ENCODE measurements around the gene SRGAP1.

Gene SRGAP1

GRCh38 chr12:63836936-63837335 lies 7.6 kb upstream of the SRGAP1 start:
- no peak overlapping the region for H2AFZ ChIP-seq (ENCODE audit: insufficient read depth, low read length, poor library complexity)
- H3K79me2 ChIP-seq (ENCODE audit: control insufficient read depth, insufficient read depth, low read length, poor library complexity): no peaks in the 10 kb centered on the region
- H3K36me3 ChIP-seq (ENCODE audit: control insufficient read depth in 1 of 2, insufficient read depth in 2 of 2, low read length in 2 of 2): no peaks in the 10 kb centered on the region
- WGBS (ENCODE audit: extremely low coverage, insufficient coverage, insufficient read length): no CpG with 5 or more reads among the region's 3 CpGs
- H2BK12ac ChIP-seq (ENCODE audit: low read length): no peak overlapping the region
- no peak overlapping the region for H4K8ac ChIP-seq (ENCODE audit: low read depth, low read length)
- no peak overlapping the region for H3K27ac ChIP-seq (ENCODE audit: low read depth, low read length)
- no peak overlapping the region for H2AK5ac ChIP-seq (ENCODE audit: low read length)
- no peak overlapping the region for H3K4me3 ChIP-seq (ENCODE audit: low read depth, low read length)
- H3K9me3 ChIP-seq (ENCODE audit: insufficient read depth, low read depth, low read length): no peaks in the 10 kb centered on the region
- DNase-seq: no peak
- no peak overlapping the region for H2BK5ac ChIP-seq (ENCODE audit: low read depth, low read length, poor library complexity)
- H3K18ac ChIP-seq (ENCODE audit: low read length): no peak overlapping the region
- H3K9ac ChIP-seq (ENCODE audit: low read length): no peak overlapping the region
- H3K4me1 ChIP-seq (ENCODE audit: control insufficient read depth in 1 of 2, insufficient read depth in 2 of 2, low read length in 2 of 2): no peaks in the 10 kb centered on the region
- H3K4ac ChIP-seq (ENCODE audit: low read depth, low read length): no peak overlapping the region
- no peaks in the 10 kb centered on the region for H3K27me3 ChIP-seq (ENCODE audit: insufficient read depth, low read length)
- H2BK120ac ChIP-seq (ENCODE audit: insufficient read depth, low read length, poor library complexity): no peak overlapping the region
- H3K23ac ChIP-seq (ENCODE audit: low read length): no peak overlapping the region
- no peak overlapping the region for H4K12ac ChIP-seq (ENCODE audit: low read depth, low read length)
- no peak overlapping the region for H4K91ac ChIP-seq (ENCODE audit: low read depth, low read length)
- H3K14ac ChIP-seq (ENCODE audit: low read length): no peak overlapping the region
- H3K79me1 ChIP-seq (ENCODE audit: low read length): no peaks in the 10 kb centered on the region
- no peak overlapping the region for H3K4me2 ChIP-seq (ENCODE audit: low read length)

DNA sequence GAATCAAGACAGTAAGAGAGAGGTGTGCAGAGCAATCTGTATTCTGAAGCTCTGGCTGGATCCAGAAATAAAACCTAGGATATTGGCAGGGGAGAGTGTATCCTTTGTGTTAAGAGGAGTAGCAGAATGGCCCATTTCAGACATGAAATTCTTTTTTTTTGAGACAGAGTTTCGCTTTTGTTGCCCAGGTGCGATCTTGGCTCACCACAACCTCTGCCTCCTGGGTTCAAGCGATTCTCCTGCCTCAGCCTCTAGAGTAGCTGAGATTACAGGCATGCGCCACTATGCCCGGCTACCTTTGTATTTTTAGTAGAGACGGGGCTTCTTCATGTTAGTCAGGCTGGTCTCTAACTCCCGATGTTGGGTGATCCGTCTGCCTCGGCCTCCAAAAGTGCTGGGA lies 6.1 kb upstream of the SRGAP1 start:
- H2BK12ac ChIP-seq (ENCODE audit: low read length): no peak overlapping the region
- no peak overlapping the region for H2BK5ac ChIP-seq (ENCODE audit: low read depth, low read length, poor library complexity)
- no peaks in the 10 kb centered on the region for H3K36me3 ChIP-seq (ENCODE audit: control insufficient read depth in 1 of 2, insufficient read depth in 2 of 2, low read length in 2 of 2)
- H3K27ac ChIP-seq (ENCODE audit: low read depth, low read length): no peak overlapping the region
- no peak overlapping the region for H3K18ac ChIP-seq (ENCODE audit: low read length)
- H3K9ac ChIP-seq (ENCODE audit: low read length): no peak overlapping the region
- H3K9me3 ChIP-seq (ENCODE audit: insufficient read depth, low read depth, low read length): no peaks in the 10 kb centered on the region
- no peak overlapping the region for H3K4me2 ChIP-seq (ENCODE audit: low read length)
- H4K12ac ChIP-seq (ENCODE audit: low read depth, low read length): no peak overlapping the region
- DNase-seq: no peak
- H3K14ac ChIP-seq (ENCODE audit: low read length): no peak overlapping the region
- no peaks in the 10 kb centered on the region for H3K79me2 ChIP-seq (ENCODE audit: control insufficient read depth, insufficient read depth, low read length, poor library complexity)
- no peak overlapping the region for H3K4me3 ChIP-seq (ENCODE audit: low read depth, low read length)
- no peak overlapping the region for H4K91ac ChIP-seq (ENCODE audit: low read depth, low read length)
- no peak overlapping the region for H2AK5ac ChIP-seq (ENCODE audit: low read length)
- no peak overlapping the region for H4K8ac ChIP-seq (ENCODE audit: low read depth, low read length)
- H3K27me3 ChIP-seq (ENCODE audit: insufficient read depth, low read length): no peaks in the 10 kb centered on the region
- no peaks in the 10 kb centered on the region for H3K4me1 ChIP-seq (ENCODE audit: control insufficient read depth in 1 of 2, insufficient read depth in 2 of 2, low read length in 2 of 2)
- WGBS (ENCODE audit: extremely low coverage, insufficient coverage, insufficient read length): no CpG with 5 or more reads among the region's 9 CpGs
- H2BK120ac ChIP-seq (ENCODE audit: insufficient read depth, low read length, poor library complexity): no peak overlapping the region
- H3K4ac ChIP-seq (ENCODE audit: low read depth, low read length): no peak overlapping the region
- no peaks in the 10 kb centered on the region for H3K79me1 ChIP-seq (ENCODE audit: low read length)
- no peak overlapping the region for H2AFZ ChIP-seq (ENCODE audit: insufficient read depth, low read length, poor library complexity)
- H3K23ac ChIP-seq (ENCODE audit: low read length): no peak overlapping the region

DNA sequence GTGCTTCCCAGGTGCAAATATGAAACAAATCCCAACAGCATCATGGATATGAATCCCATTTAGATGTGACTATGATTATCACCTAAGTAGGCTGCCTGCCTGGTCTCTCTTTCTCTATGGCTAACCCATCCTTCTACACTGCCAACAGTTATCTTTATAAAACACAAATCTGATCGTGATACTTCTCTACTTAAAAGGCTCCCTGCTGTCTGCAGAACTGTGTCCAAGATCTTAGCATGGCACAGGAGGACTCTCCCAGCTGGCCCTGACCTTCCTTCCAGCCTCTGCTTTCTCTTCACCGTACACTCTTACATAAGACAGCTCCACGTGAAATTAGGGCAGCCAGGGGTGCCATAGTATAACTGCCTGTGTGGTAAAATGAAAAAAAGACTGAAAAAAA lies 3.5 kb upstream of the SRGAP1 start:
- no CpG with 5 or more reads among the region's 3 CpGs for WGBS (ENCODE audit: extremely low coverage, insufficient coverage, insufficient read length)

DNA sequence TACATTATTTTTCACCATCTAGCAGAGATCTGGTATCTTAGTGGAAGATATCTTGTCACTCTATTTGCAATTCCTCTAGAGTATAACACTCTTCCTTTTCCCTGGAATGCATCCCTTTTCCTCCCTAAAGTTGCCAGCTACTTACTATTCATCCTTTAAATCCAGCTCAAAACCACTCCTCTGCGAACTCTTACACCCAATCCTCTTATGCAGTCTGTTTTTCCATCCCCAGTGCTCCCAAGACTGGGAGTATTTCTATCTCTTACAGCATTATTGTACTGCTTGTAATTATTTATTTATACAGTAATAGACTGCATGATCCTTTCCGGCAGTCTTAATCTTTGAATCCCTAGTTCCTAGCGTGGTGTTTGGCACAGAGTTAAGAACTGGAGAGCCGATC lies 2.9 kb upstream of the SRGAP1 start:
- WGBS (ENCODE audit: extremely low coverage, insufficient coverage, insufficient read length): no CpG with 5 or more reads among the region's 4 CpGs
- H4K8ac ChIP-seq (ENCODE audit: low read depth, low read length): no peak overlapping the region
- no peak overlapping the region for H2BK5ac ChIP-seq (ENCODE audit: low read depth, low read length, poor library complexity)
- H3K27me3 ChIP-seq (ENCODE audit: insufficient read depth, low read length): no peaks in the 10 kb centered on the region
- H2BK120ac ChIP-seq (ENCODE audit: insufficient read depth, low read length, poor library complexity): no peak overlapping the region
- DNase-seq: no peak
- H3K27ac ChIP-seq (ENCODE audit: low read depth, low read length): no peak overlapping the region
- H3K4me3 ChIP-seq (ENCODE audit: low read depth, low read length): no peak overlapping the region
- H3K4me2 ChIP-seq (ENCODE audit: low read length): no peak overlapping the region
- H3K18ac ChIP-seq (ENCODE audit: low read length): no peak overlapping the region
- no peaks in the 10 kb centered on the region for H3K9me3 ChIP-seq (ENCODE audit: insufficient read depth, low read depth, low read length)
- H3K4me1 ChIP-seq (ENCODE audit: control insufficient read depth in 1 of 2, insufficient read depth in 2 of 2, low read length in 2 of 2): peaks cover 0 to 1% of the 10 kb centered on the region in 2 experiments
- H3K36me3 ChIP-seq (ENCODE audit: control insufficient read depth in 1 of 2, insufficient read depth in 2 of 2, low read length in 2 of 2): no peaks in the 10 kb centered on the region
- H3K23ac ChIP-seq (ENCODE audit: low read length): no peak overlapping the region
- H4K12ac ChIP-seq (ENCODE audit: low read depth, low read length): no peak overlapping the region
- H2AFZ ChIP-seq (ENCODE audit: insufficient read depth, low read length, poor library complexity): no peak overlapping the region
- H3K79me2 ChIP-seq (ENCODE audit: control insufficient read depth, insufficient read depth, low read length, poor library complexity): peaks cover 3% of the 10 kb centered on the region
- H3K9ac ChIP-seq (ENCODE audit: low read length): no peak overlapping the region
- H3K4ac ChIP-seq (ENCODE audit: low read depth, low read length): no peak overlapping the region
- H3K79me1 ChIP-seq (ENCODE audit: low read length): peaks cover 5% of the 10 kb centered on the region
- H3K14ac ChIP-seq (ENCODE audit: low read length): no peak overlapping the region
- H2AK5ac ChIP-seq (ENCODE audit: low read length): no peak overlapping the region
- H2BK12ac ChIP-seq (ENCODE audit: low read length): no peak overlapping the region
- no peak overlapping the region for H4K91ac ChIP-seq (ENCODE audit: low read depth, low read length)

More for the DNA sequence above, 3.5 kb upstream of the SRGAP1 start:
- no peak overlapping the region for H3K27ac ChIP-seq (ENCODE audit: low read depth, low read length)
- no peak overlapping the region for H3K23ac ChIP-seq (ENCODE audit: low read length)
- H3K4ac ChIP-seq (ENCODE audit: low read depth, low read length): no peak overlapping the region
- peaks cover 3% of the 10 kb centered on the region for H3K79me2 ChIP-seq (ENCODE audit: control insufficient read depth, insufficient read depth, low read length, poor library complexity)
- no peak overlapping the region for H2BK120ac ChIP-seq (ENCODE audit: insufficient read depth, low read length, poor library complexity)
- no peak overlapping the region for H2AK5ac ChIP-seq (ENCODE audit: low read length)
- no peak overlapping the region for H3K4me3 ChIP-seq (ENCODE audit: low read depth, low read length)
- H4K8ac ChIP-seq (ENCODE audit: low read depth, low read length): no peak overlapping the region
- no peak overlapping the region for H2BK12ac ChIP-seq (ENCODE audit: low read length)
- H3K14ac ChIP-seq (ENCODE audit: low read length): no peak overlapping the region
- H3K9me3 ChIP-seq (ENCODE audit: insufficient read depth, low read depth, low read length): no peaks in the 10 kb centered on the region
- H3K4me1 ChIP-seq (ENCODE audit: control insufficient read depth in 1 of 2, insufficient read depth in 2 of 2, low read length in 2 of 2): no peaks in the 10 kb centered on the region
- H3K4me2 ChIP-seq (ENCODE audit: low read length): no peak overlapping the region
- no peak overlapping the region for H2BK5ac ChIP-seq (ENCODE audit: low read depth, low read length, poor library complexity)
- no peak overlapping the region for H3K18ac ChIP-seq (ENCODE audit: low read length)
- no peak overlapping the region for H4K12ac ChIP-seq (ENCODE audit: low read depth, low read length)
- DNase-seq: no peak
- no peaks in the 10 kb centered on the region for H3K36me3 ChIP-seq (ENCODE audit: control insufficient read depth in 1 of 2, insufficient read depth in 2 of 2, low read length in 2 of 2)
- no peak overlapping the region for H3K9ac ChIP-seq (ENCODE audit: low read length)
- H3K79me1 ChIP-seq (ENCODE audit: low read length): peaks cover 5% of the 10 kb centered on the region
- no peak overlapping the region for H4K91ac ChIP-seq (ENCODE audit: low read depth, low read length)
- H3K27me3 ChIP-seq (ENCODE audit: insufficient read depth, low read length): no peaks in the 10 kb centered on the region
- H2AFZ ChIP-seq (ENCODE audit: insufficient read depth, low read length, poor library complexity): no peak overlapping the region
